ENCODE data around the gene COA1.

DNA sequence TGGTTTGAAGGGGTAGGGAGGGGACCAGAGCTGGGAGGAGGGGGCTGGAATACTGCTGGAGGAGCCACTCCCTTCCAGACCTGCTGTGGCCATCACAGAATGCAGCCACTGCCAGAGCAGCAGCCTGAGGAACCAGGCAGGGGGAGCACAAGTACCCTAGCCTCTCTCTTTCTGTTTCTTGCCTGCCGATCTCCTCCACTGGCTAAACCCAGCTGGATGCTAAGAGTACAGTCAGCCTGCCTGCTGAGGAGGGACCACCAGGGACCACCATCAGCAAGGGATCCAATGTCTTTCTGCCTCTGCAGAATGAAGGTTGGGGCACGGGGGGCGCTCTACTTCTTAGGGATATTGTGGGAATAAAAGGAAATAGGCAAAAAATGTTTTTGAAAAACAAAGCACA is 33.9 kb upstream of the COA1 start:
- TF ChIP-seq, protein P1, sequence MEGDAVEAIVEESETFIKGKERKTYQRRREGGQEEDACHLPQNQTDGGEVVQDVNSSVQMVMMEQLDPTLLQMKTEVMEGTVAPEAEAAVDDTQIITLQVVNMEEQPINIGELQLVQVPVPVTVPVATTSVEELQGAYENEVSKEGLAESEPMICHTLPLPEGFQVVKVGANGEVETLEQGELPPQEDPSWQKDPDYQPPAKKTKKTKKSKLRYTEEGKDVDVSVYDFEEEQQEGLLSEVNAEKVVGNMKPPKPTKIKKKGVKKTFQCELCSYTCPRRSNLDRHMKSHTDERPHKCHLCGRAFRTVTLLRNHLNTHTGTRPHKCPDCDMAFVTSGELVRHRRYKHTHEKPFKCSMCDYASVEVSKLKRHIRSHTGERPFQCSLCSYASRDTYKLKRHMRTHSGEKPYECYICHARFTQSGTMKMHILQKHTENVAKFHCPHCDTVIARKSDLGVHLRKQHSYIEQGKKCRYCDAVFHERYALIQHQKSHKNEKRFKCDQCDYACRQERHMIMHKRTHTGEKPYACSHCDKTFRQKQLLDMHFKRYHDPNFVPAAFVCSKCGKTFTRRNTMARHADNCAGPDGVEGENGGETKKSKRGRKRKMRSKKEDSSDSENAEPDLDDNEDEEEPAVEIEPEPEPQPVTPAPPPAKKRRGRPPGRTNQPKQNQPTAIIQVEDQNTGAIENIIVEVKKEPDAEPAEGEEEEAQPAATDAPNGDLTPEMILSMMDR (IDR thresholded peaks at IDR 0.05): no peak
- TF ChIP-seq POLR2A (IDR thresholded peaks at IDR 0.05): no peak

Data from esophagus squamous epithelium (tissue), 4 donors.